Loucy (cell line): ENCODE results near the gene OR4C3.
"Not testable (repeated sequence)": the region's sequence is repeated elsewhere in the genome, so short reads cannot be mapped to it uniquely, and the experiment has no call there.

Source experiments
- EZH2phosphoT487 ChIP-seq: fragments of 200-600 bp; IDR thresholded peaks from 2 replicates; pipeline ENCODE4 v1.6.1; 2018; ENCODE audit warnings: antibody characterized with exemption, mild to moderate bottlenecking, moderate library complexity, borderline replicate concordance
- TF ChIP-seq, protein P1 (sequence below): fragments of 200-600 bp; sonication (generic); conservative IDR thresholded peaks from 2 replicates; pipeline ENCODE4 v1.5.1; 2014; ENCODE audit warnings: mild to moderate bottlenecking, antibody characterized with exemption, low read length

DNA sequence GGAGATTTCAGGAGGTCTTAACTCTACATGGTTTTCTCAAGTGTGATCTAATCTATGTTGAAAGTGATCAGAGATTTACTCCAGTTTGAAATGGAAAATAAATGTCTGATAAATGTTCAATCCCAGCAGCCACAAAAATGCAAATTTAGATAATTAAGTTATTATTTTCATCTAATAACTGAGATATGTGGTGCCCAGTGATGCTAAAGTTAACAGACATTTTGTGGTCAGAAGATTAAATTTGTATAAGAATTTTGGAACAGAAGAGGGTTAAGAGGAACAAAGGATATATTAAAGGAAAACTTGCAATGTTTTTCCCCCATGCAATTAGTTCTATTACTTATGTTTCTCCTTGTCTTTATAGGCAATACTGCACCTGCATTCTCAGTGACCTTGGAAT, at the start of gene OR4C3:
- TF ChIP-seq, protein P1, sequence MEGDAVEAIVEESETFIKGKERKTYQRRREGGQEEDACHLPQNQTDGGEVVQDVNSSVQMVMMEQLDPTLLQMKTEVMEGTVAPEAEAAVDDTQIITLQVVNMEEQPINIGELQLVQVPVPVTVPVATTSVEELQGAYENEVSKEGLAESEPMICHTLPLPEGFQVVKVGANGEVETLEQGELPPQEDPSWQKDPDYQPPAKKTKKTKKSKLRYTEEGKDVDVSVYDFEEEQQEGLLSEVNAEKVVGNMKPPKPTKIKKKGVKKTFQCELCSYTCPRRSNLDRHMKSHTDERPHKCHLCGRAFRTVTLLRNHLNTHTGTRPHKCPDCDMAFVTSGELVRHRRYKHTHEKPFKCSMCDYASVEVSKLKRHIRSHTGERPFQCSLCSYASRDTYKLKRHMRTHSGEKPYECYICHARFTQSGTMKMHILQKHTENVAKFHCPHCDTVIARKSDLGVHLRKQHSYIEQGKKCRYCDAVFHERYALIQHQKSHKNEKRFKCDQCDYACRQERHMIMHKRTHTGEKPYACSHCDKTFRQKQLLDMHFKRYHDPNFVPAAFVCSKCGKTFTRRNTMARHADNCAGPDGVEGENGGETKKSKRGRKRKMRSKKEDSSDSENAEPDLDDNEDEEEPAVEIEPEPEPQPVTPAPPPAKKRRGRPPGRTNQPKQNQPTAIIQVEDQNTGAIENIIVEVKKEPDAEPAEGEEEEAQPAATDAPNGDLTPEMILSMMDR: not testable (repeated sequence)
- TF ChIP-seq EZH2phosphoT487: not testable (repeated sequence)
